GM18858 (cell line): ENCODE data around the gene RAB22A.

Source experiments
- ATAC-seq: cut with Tn5 transposase; IDR thresholded peaks from one replicate; pipeline ENCODE4 v1.9.1; 2021; ENCODE audit not compliant: unreplicated experiment

RAB22A gene

DNA sequence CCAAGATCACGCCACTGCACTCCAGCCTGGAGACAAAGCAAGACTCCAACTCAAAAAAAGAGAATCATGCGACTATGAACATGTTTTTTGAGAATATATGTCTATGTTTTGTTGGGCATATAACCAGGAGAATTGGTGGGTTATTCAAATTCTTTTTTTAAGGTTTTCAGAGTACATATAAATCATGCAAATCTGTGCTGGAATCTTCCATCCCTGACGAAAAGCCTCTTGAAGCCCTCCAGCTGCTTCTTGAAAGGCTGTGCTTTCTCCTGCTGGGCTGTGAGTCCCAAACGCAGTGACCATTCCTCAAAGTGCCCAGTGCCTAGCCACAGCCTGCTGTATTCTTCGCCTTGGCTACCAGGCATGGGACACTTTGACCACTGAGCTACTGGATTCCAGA is 9.2 kb upstream of the RAB22A start:
- ATAC-seq = no peak

DNA sequence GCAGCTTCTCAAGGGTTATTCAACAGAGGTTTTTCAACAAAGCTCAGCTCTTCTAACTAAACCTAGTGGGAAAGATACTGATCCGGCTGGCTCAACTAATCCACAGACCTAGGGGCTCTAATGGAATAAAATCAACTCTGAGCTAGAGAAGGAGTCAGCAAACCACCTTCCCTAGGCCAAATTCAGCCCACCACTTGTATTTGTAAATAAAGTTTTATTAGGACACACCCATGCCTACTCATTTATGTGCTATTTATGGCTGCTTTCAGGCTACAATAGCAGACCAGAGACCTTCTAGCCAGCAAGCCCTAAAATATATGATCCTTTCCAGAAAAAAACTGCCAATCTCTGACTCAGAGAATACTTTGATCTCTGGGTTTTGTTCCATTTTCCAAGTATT is 6.0 kb upstream of the RAB22A start:
- ATAC-seq = no peak

DNA sequence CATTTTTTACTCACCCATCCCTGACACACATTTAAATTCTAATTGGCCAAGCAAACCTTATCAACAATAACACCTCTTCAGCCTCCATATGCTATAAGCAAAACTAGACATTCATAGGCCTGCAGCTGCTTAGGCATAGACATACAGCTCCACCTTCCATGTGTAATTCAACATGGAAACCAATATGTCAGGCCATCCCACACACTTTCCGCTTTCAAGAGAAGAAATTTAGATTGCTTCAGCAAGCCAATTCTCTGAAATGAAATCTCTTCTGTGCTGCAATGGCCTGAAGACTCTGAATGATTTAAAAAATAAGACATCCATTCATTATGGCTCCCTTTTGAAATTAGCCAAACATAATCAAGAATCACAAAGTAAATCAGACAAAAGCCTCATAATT is 4.5 kb upstream of the RAB22A start:
- ATAC-seq = no peak

DNA sequence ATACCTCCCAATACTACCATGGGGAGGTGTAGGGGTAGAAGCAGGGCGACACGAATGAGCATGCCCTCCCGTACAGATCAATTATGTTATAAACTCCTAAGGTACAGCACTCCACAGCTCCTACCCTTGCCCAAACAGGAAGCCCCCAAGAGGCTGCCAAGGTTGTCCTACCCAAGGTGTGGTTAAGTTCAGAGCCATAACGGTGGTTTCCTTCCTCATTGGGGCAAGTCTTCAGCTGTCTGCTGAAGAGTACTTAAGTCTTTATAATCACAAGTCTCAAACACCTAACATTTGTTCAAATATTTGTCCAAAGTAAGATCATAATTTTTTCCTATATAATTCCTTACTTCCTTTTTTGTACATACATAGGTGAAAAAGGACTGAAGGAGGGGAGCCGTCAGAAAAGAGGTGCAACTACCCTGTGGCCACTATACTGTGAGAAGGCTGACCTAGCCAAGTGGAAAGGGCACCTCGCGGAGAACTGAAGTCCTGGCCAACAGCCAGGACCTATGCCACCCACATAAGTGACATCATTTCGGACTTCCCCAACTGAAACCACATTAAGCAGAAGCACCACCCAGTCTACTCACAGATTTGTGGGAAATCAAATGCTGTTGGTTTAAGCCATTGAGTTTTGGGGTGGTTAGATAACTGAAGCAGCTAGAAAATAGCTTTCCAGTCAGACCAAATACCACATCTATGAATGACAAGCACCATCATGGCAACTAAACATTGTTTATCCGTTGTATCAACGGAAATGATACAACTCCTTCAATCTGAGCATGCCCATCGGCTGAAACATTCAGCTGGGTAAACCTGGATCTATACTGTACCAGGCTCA is 2.9 kb upstream of the RAB22A start:
- peak; percentile 38 for ATAC-seq

DNA sequence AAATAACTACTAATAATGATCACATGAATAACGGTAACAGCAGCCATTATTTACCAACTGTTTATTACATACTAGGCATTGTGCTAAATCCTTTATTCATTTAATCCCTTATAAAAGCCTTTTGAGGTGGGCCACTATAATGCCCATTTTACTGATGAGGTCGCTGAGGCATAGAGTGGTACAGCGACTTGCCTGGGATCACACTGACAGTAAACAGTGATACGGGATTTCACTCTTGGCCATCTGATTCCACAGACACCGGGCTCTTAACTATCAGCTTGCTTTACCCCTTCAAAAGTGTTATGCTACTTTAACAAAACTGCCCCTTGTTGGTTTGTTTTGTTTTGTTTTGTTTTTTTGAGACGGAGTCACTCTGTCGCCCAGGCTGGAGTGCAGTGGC is 2.2 kb upstream of the RAB22A start:
- ATAC-seq = no peak

DNA sequence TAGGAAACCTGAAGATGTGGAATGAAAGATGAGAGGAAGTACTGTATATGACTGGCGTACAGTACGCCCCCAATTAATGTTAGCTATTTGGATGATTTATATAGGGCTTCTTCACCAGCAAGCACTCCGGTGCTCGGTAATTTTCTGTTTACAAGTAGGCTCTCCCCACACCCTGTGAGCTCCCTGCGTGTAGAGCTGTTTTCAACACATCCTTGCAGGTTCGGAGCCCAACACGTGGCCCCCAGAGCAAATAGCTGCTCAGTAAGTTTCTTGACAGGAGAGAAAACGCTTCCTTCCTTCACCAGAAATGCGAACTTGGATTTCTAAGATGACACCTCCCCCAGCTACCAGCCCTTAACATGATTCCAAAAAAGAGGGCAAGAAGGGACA is 1.2 kb upstream of the RAB22A start:
- no peak for ATAC-seq

DNA sequence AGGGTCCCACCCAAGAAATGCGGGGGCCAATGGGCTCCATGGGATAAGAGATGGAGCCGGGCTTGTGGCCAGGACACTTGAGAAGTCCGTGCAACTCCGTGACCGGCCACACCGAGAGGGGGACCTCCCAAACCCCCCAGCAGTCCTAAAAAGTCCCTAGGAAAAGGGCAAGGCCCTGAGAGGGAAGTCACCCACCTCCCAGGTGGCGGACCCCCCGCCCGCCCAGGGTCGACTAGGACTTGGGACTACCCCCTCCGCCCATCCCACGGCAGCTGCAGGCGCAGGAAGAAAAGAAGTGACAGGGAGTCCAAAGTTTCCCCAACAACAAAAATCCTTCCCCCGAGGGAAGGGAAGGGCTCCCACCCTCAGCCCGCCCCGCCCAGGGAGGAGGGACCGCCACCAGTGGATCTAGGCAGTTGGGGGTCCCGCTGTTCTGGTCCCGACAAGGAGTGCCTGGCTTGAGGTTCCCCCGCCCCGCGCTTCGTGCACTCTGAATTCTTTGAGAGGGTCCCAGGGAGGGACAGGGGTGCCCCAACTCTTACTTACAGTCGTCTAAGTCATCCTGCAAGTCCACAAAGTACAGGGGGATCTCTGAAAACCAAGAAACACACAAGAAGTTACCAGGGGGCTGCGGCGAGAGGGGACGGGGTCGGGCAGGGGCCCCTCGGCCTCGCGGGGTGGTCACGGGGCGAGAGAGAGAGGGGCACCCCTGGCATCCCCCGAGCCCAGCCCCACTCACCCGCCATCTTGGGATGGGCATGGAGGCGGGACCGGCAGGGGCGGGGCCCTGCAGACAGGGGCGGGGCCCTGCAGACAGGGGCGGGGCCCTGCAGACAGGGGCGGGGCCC is 611 bp upstream of the RAB22A start:
- no peak for ATAC-seq

DNA sequence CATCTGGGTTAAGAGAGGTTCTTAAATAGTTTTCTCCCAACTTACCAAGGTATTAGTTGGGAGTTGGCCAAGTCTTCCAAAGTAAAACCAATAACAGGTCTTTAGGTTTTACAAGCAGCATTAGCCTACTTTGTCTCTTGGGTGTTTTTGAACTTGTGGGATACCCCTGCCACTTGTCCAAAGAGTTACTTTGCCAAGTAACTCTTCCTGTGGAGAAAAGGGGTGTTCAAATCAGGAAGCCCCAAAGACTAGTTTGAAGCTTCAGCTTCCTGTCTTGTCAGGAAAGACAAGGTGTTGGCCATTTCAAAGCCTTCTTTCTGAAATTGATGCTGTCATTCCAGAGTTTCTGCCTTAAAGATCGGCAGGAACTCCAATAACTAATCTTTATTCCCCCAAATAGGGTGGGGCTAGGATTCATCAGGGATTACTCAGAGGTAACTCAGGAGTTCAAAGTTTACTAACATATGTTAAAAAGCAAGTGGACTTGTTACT is 822 bp downstream of the RAB22A start:
- no peak for ATAC-seq

DNA sequence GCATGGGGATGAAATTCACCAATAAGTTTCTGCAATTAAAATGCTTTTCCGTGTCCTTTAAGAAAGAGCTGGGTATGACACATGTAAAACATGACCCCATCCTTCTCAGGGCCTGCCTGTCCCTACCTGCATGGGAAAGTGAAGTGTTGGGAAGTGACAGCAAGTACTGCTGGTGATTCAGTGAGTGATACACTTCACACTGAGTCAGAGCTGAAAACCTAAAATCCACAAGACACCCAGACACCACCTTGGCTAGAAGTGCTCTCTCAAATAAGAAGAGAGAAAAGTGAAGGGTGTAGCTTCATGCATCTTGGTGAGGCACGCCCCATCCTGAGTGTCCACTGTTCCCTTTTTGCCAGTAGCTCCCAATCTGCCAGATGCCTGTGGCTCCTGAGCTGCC is 3.3 kb downstream of the RAB22A start:
- no peak for ATAC-seq

DNA sequence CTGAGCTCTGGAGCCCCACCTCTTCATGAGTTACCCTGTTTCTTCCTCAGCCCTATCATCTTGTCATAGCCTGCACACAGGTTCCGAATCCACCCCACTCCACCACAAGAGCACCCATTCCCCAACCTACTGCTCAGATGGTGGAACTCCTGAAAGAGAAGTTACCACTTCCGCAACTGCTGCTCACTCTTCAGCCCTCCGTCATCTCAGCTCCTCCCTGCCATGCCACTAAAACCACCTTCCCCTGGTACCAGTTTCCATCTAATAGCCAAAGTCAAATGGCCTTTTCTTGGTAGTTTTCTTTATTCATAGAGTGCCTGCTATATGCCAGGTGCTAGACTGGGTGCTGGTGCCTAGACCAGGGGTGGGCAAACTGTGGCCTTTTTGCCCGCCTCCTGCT is 3.9 kb downstream of the RAB22A start:
- no peak for ATAC-seq

DNA sequence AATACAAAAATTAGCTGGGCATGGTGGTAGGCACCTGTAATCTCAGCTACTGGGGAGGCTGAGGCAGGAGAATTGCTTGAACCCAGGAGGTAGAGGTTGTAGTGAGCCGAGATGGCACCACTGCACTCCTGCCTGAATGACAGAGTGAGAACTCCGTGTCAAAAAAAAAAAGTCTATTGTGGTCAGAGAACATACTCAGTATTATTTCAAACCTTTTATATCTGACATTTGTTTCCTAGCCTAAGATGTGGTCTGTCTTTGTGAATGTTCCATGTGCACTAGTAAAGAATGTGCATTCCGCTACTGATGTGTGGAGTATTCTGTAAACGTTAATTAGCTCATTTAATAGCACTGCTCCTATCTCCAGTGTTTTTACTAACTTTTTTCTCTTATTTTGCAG is 11.7 kb downstream of the RAB22A start:
- ATAC-seq = no peak

DNA sequence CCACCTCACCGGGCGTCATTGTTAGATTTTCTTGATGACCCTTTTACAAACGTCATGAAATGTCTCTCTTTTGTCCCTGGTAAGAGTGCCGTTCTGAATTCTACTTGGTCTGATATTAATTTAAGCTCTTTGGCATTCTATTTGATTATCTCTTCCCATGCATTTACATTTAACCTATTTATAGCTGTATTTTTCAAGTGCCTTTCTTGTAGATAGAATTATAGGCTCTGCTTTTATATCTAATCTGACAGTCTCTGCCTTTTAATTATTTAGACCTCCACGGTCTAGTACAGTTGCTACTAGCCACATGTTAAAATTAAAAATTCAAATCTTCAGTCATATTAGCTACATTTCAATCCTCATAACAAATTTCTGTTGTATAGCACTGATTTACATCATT is 12.6 kb downstream of the RAB22A start:
- no peak for ATAC-seq

DNA sequence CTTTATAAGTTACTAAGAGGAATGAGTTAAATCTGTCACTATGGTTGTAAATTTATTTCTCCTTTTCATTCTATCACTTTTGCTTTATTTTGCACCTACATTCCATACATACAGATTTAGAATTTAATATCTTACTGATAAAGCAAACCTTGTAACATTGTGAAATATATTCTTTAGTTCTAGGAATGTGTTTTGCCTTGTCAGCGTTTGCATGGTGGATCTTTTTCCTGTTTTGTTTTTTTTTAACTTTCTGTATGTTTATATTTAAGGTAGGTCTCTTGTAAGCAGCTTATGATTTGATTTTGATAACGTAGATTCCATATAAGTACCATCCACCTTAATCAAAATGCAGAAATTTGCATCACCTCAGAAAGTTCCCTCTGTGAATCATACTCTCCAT is 16.4 kb downstream of the RAB22A start:
- ATAC-seq = no peak

DNA sequence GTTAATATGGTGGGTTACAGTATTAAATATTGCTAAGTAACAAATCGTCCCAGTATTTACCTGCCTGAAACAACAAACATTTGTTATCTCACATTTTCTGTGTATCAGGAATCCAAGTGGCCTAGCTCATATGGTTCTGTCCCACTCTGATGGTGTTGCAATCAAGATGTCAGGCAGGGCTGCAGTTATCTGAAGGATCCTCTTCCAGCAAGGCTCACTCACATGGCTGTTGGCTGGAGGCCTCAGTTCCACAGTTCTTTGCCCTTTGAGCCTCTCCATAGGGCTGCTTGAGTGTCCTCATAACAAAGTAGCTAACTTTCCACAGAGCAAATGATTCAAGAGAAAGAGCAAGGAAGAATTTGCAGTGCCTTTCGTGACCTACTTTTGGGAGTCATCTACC is 17.7 kb downstream of the RAB22A start:
- no peak for ATAC-seq

DNA sequence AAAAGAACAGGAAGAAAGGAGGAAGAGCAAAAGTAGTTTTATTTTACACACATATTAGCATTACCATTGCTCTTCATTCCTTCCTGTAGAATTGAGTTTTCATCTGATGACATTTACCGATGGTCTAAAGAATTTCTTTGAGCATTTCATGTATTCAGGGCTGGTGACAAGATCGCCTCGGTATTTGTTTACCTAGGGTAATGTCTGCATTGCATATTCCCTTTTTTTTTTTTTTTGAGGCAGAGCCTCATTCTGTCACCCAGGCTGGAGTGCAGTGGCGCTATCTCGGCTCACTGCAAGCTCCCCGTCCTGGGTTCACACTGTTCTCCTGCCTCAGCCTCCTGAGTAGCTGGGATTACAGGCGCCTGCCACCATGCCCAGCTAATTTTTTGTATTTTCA is 19.3 kb downstream of the RAB22A start:
- no peak for ATAC-seq

DNA sequence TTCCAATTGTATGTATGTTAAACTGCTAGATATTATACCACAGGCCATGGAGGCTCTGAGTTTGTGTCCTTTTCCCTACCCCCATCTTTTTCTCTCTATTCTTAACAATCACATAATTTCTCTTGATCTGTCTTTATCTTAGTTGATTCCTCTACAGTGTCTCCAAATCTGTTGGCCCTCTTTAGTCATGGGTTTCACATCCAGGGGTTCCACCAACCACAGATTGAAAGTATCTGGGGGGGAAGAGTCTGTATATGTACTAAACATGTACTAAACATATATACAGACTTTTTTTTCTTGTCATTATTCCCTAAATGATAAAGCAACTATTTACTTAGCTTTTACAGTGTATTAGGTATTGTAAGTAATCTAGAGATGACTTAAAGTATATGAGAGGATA is 20.2 kb downstream of the RAB22A start:
- no peak for ATAC-seq

DNA sequence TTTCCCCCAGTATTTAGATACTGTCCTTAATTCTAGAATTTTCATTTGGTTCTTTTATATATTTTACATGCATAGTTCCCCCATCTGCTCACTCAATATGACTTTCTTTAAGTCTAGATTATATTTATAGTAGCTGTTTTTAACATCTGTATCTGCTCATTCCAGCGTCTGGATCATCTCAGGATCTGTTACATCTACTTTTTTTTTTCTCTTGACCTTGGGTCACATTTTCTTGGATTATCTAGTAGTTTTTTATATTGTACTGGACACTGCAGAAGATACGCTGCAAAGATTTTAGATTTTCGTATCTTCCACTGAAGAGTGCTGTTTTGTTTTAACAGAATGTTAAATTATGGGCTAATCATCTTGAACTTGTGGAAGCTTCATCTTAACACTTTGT is 20.7 kb downstream of the RAB22A start:
- ATAC-seq = no peak

DNA sequence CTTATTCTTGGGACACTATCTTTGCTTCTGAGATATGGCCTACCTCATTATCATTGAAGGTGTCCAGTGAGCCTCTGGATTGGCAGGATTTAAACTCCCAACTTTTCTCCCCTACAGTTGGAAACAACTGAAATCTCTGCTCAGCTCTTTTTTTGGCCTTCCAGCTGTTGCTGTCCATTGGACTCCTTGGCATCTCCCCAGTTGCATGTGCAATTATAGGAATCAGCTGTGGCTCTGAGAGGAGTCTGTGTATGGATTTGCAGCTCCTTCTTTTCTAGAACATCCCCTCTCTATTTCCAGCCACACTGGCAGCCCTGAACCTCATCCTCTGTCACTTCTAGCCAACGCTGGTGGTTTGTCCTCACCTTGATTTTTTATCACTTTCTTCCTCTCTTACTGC is 21.2 kb downstream of the RAB22A start:
- no peak for ATAC-seq

DNA sequence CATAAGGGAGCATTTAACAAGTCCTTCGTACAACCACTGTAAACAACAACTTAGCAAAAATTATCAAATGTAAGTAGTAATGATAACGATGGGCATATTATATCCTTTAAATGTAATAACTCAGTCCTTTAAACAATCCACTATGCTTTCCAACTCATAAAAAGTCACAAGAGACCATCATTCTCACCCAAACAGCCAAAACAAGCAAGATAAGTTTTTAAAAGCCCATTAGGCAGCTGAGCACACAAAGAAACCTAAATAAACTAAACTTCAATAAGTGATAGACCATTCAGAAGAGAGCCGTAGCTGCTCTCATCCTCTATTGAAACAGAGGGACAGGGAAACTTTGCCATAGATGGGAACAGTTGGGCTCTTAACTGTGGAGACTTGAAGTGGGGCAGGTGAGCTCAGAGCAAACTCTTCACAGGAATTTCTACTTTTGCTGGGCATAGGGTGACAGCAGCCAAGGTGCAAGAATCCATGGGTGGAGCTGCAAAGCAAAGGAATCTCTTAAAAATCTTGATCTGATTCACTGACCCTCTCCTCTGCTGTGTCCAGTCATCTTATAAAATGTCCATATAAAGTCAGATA is 22.5 kb downstream of the RAB22A start:
- no peak for ATAC-seq

DNA sequence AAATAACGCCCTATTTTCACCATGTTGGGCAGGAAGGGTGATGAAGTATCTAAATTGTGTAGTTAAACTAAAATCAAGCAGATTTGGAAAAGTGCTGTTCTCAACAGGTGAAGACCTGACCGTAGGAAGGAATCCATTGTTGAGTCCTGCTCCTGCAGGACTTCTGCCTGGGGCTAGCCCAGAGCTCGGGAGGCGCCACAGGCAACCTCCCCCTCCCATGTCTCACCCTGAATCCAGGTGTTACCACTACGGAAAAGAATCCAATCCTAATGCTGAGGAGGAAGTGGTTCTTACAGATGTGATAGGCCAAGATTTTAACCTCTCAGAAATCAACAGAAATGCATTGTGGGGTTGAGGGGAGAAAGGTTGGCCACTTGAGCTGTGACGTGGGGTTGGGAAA is 30.2 kb downstream of the RAB22A start:
- no peak for ATAC-seq

DNA sequence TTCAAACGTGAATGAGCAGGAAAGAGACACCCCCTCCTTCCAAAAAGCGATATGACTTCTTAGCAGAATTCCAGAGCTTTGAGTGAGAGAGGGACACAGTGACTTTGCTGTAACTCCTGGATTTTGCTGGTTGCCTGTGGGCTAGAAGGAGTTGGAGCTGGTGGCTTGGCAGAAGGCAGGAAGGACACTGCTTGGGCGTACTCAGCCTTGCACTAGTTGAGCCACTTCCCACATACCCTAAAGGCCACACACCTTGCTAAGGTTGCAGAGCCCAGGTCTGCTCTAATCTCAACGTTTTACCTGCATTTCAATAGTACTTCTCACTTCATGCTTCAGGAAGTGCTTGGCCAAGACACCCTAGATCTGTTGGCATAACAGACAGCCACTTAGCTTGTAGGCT is 30.6 kb downstream of the RAB22A start:
- ATAC-seq = no peak

DNA sequence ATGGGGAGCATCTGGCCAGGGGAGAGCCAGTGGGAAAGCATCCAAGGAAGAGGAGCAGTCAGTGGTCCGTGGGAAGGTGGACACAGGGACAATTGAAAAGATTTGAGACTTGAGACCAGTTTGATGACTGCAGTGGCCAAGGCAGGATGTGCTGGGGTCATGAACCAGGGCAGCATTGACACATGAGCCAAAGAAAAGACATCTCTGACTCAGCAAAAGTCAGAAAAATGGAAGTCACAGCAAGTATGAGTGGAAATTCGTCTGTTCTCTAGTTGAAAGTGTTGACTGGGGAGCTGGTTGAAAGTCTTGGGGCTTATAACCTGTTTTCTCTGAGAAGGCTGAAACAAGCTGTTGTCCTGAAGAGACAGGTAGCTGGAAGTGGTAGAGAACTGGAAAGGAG is 31.3 kb downstream of the RAB22A start:
- no peak for ATAC-seq
